ENCODE data around the gene GOLT1A. TPM values are rescaled to one million over a fixed set of nuclear protein-coding genes. Genes with fewer than 3 reads are reported as not detected.

The GOLT1A gene
- total RNA-seq, 1 donor from 2014 or later: 0.50 TPM

- Mint-ChIP-seq H3K36me3 (ENCODE audit: low read depth, unreplicated experiment) (no peaks in the 10 kb centered on the region), H3K4me3 (ENCODE audit: unreplicated experiment) (no peak overlapping the region), H3K27me3 (ENCODE audit: low read depth, unreplicated experiment) (peaks cover 46% of the 10 kb centered on the region), H3K27ac (ENCODE audit: unreplicated experiment) (no peak overlapping the region), H3K9me3 (ENCODE audit: unreplicated experiment) (no peaks in the 10 kb centered on the region), H3K4me1 (ENCODE audit: low read depth, unreplicated experiment) (peaks cover 14% of the 10 kb centered on the region)
- no peak overlapping the region for H3K9ac ChIP-seq (ENCODE audit: low read length)
- no peak for FAIRE-seq
- no peak for TF ChIP-seq EZH2 (IDR thresholded peaks at IDR 0.05; ENCODE audit: insufficient read depth, low read length)
- TF ChIP-seq CTCF (IDR thresholded peaks at IDR 0.05; ENCODE audit: insufficient read depth, low read depth, low read length): no peak
- no peak overlapping the region for H3K4me3 ChIP-seq (ENCODE audit: insufficient read depth, low read depth, low read length)
- H3K9me3 ChIP-seq (ENCODE audit: insufficient read depth, low read depth, low read length): no peaks in the 10 kb centered on the region
- peaks cover 4% of the 10 kb centered on the region for H3K27me3 ChIP-seq (ENCODE audit: insufficient read depth, low read length)
- H2AFZ ChIP-seq (ENCODE audit: low read depth, low read length): no peak overlapping the region
- DNase-seq (ENCODE audit: low read depth): no peak
- no peaks in the 10 kb centered on the region for H4K20me1 ChIP-seq (ENCODE audit: insufficient read depth, low read length)
- H3K4me2 ChIP-seq (ENCODE audit: low read length): no peak overlapping the region
- H3K27ac ChIP-seq (ENCODE audit: low read depth, low read length): no peak overlapping the region
- peaks cover 7% of the 10 kb centered on the region for H3K4me1 ChIP-seq (ENCODE audit: insufficient read depth, low read length)
- H3K79me2 ChIP-seq (ENCODE audit: insufficient read depth, low read length): no peaks in the 10 kb centered on the region
- no peaks in the 10 kb centered on the region for H3K36me3 ChIP-seq (ENCODE audit: insufficient read depth, low read length)
These were observed 37.5 kb upstream of the GOLT1A start for GRCh38 chr1:204251286-204251685.

DNA sequence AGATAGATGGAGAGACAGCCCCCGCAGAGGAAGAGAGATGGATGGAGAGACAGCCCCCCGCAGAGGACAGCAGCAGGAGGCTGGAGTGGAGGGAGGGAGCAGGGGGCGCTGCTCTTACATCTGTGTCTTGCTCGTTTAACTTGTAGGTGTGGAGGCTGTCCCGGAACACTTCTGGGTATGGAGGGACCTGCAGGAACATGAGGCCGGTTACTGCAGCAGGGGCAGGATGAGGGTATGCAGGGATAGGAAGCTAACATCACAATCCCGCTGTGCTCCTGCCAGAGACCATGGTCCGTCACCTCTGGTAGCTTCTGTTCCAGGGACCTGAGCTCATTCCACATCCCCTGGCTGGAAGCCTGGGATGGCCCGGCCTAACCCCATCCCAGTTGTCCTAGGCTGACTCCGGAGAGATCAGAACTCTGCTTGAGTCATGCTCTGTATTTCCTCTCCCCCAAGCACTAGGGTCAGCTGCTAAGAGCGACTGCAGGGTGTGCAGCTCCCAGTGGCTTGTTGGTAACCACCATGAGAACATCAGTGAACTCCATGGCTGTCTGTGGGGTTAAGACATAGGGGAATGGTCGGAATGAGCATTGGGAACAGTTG lies 36.7 kb upstream of the GOLT1A start:
- Histone ChIP-seq H3K27me3 (ENCODE audit: insufficient read depth, low read length) (peaks cover 7% of the 10 kb centered on the region), H3K4me3 (ENCODE audit: insufficient read depth, low read depth, low read length) (no peak overlapping the region), H4K20me1 (ENCODE audit: insufficient read depth, low read length) (no peaks in the 10 kb centered on the region), H3K79me2 (ENCODE audit: insufficient read depth, low read length) (no peaks in the 10 kb centered on the region), H3K27ac (ENCODE audit: low read depth, low read length) (no peak overlapping the region), H3K9me3 (ENCODE audit: insufficient read depth, low read depth, low read length) (no peaks in the 10 kb centered on the region), H3K4me2 (ENCODE audit: low read length) (no peak overlapping the region), H3K9ac (ENCODE audit: low read length) (no peak overlapping the region), H3K36me3 (ENCODE audit: insufficient read depth, low read length) (no peaks in the 10 kb centered on the region), H2AFZ (ENCODE audit: low read depth, low read length) (no peak overlapping the region), H3K4me1 (ENCODE audit: insufficient read depth, low read length) (peaks cover 2% of the 10 kb centered on the region)
- no peak for TF ChIP-seq EZH2 (IDR thresholded peaks at IDR 0.05; ENCODE audit: insufficient read depth, low read length)
- DNase-seq (ENCODE audit: low read depth) (no peak), FAIRE-seq (no peak)
- peaks cover 6% of the 10 kb centered on the region for H3K4me1 Mint-ChIP-seq (ENCODE audit: low read depth, unreplicated experiment)
- H3K36me3 Mint-ChIP-seq (ENCODE audit: low read depth, unreplicated experiment): no peaks in the 10 kb centered on the region
- peaks cover 51% of the 10 kb centered on the region for H3K27me3 Mint-ChIP-seq (ENCODE audit: low read depth, unreplicated experiment)
- no peak overlapping the region for H3K27ac Mint-ChIP-seq (ENCODE audit: unreplicated experiment)
- H3K4me3 Mint-ChIP-seq (ENCODE audit: unreplicated experiment): no peak overlapping the region
- no peaks in the 10 kb centered on the region for H3K9me3 Mint-ChIP-seq (ENCODE audit: unreplicated experiment)

DNA sequence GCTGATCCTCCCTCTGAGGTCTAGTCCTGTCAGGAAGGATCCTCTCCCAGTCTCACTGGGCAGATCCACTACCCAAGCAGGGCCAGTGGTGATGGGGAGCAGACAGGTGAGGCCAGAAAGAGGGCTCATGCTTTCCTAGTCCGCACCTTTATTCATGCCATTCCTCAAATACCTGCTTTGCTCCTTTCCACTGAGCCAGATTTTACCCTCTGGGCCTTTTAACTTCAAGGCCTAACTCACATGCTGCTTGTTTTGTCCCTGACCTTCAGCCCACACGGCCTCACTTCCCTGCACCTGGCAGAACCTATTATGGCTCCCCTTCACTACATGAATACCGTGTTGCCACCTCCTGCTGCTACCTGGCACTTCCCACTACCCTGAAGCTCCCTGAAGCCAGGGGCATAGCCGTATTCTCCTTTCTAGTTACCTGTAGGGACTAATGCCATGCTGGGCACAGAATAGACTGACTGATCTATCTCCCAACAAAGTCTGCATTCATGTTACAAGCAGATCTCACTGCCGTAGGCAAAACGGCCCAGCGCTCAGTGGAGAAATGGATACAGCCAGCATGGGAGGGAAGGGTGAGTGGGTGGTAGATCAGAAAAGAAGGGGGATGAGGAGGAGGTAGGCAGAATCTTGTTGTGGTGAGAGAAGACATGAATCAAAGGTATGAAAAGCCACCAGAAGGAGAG lies 36.1 kb upstream of the GOLT1A start:
- Histone ChIP-seq H3K9me3 (ENCODE audit: insufficient read depth, low read depth, low read length) (no peaks in the 10 kb centered on the region), H3K9ac (ENCODE audit: low read length) (no peak overlapping the region), H2AFZ (ENCODE audit: low read depth, low read length) (no peak overlapping the region), H3K36me3 (ENCODE audit: insufficient read depth, low read length) (no peaks in the 10 kb centered on the region), H3K27ac (ENCODE audit: low read depth, low read length) (no peak overlapping the region), H4K20me1 (ENCODE audit: insufficient read depth, low read length) (no peaks in the 10 kb centered on the region), H3K27me3 (ENCODE audit: insufficient read depth, low read length) (peaks cover 7% of the 10 kb centered on the region), H3K4me3 (ENCODE audit: insufficient read depth, low read depth, low read length) (no peak overlapping the region), H3K79me2 (ENCODE audit: insufficient read depth, low read length) (no peaks in the 10 kb centered on the region), H3K4me2 (ENCODE audit: low read length) (no peak overlapping the region), H3K4me1 (ENCODE audit: insufficient read depth, low read length) (no peaks in the 10 kb centered on the region)
- Mint-ChIP-seq H3K27me3 (ENCODE audit: low read depth, unreplicated experiment) (peaks cover 55% of the 10 kb centered on the region), H3K4me1 (ENCODE audit: low read depth, unreplicated experiment) (peaks cover 2% of the 10 kb centered on the region), H3K4me3 (ENCODE audit: unreplicated experiment) (no peak overlapping the region), H3K27ac (ENCODE audit: unreplicated experiment) (no peak overlapping the region), H3K36me3 (ENCODE audit: low read depth, unreplicated experiment) (no peaks in the 10 kb centered on the region), H3K9me3 (ENCODE audit: unreplicated experiment) (no peaks in the 10 kb centered on the region)
- DNase-seq (ENCODE audit: low read depth) (no peak), FAIRE-seq (no peak)
- no peak for TF ChIP-seq CTCF (IDR thresholded peaks at IDR 0.05; ENCODE audit: insufficient read depth, low read depth, low read length)
- no peak for TF ChIP-seq EZH2 (IDR thresholded peaks at IDR 0.05; ENCODE audit: insufficient read depth, low read length)

All from astrocyte (in vitro differentiated cells and primary cell).